OCI-LY7 (cell line): Measurements from ENCODE around the gene DENND1A.

Experiments used
- CTCF ChIP-seq: fragments of 200-600 bp; sonication (generic); conservative IDR thresholded peaks from 2 replicates; pipeline ENCODE4 v1.5.1; 2014; ENCODE audit warnings: mild to moderate bottlenecking, antibody characterized with exemption, low read length, moderate library complexity, mixed read lengths
- EZH2phosphoT487 ChIP-seq: fragments of 200-600 bp; sonication (generic); IDR thresholded peaks from 2 replicates; pipeline ENCODE4 v1.6.1; 2018; ENCODE audit warnings: low read depth, borderline replicate concordance, mild to moderate bottlenecking, mixed run types, antibody characterized with exemption, low read length, moderate library complexity, mixed read lengths

GRCh38 chr9:123960965-123961364, 31.0 kb upstream of the DENND1A start:
- no peak for TF ChIP-seq CTCF
- TF ChIP-seq EZH2phosphoT487, result no peak
